ENCODE data around the gene OR13G1.

- TF ChIP-seq CTCF (IDR thresholded peaks at IDR 0.05), result no peak
- TF ChIP-seq POLR2AphosphoS5 (IDR thresholded peaks at IDR 0.05), result no peak
- no peak for TF ChIP-seq POLR2A (IDR thresholded peaks at IDR 0.05)
- TF ChIP-seq EP300 (IDR thresholded peaks at IDR 0.05), result no peak
Measured at GRCh38 chr1:247701338-247701737, 21.8 kb upstream of the OR13G1 start.

Data from upper lobe of left lung (tissue), 4 donors.